SH-SY5Y (cell line): ENCODE measurements around the gene DOK1.

Source experiments
- GATA2 ChIP-seq: IDR thresholded peaks from 2 replicates; pipeline ENCODE4 v1.6.1; 2011; ENCODE audit warnings: mild to moderate bottlenecking, low read depth, low read length
- GATA3 ChIP-seq: IDR thresholded peaks from 2 replicates; pipeline ENCODE4 v1.6.1; 2011; ENCODE audit warnings: low read depth, mild to moderate bottlenecking, low read length, moderate library complexity

The DOK1 gene

DNA sequence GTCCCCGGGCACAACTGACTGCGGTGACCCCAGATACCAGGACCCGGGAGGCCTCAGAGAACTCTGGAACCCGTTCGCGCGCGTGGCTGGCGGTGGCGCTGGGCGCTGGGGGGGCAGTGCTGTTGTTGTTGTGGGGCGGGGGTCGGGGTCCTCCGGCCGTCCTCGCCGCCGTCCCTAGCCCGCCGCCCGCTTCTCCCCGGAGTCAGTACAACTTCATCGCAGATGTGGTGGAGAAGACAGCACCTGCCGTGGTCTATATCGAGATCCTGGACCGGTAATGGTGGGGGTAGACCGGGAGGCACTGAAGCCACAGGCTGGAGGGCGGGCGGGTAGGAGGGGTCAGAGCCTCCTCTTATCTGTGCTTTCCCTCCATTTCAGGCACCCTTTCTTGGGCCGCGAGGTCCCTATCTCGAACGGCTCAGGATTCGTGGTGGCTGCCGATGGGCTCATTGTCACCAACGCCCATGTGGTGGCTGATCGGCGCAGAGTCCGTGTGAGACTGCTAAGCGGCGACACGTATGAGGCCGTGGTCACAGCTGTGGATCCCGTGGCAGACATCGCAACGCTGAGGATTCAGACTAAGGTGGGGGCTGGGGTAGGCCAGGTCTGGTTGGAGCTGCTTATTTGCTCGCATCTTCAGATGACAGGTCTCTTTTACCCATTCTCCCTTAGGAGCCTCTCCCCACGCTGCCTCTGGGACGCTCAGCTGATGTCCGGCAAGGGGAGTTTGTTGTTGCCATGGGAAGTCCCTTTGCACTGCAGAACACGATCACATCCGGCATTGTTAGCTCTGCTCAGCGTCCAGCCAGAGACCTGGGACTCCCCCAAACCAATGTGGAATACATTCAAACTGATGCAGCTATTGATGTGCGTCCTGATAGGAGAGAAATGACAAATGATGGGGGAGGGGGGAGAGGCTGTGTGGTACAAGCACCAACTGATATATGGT, 24.0 kb upstream of the DOK1 start:
- TF ChIP-seq GATA2 = peak; percentile 4; the same call in 1 of the 2 replicates
- TF ChIP-seq GATA3 = no peak

DNA sequence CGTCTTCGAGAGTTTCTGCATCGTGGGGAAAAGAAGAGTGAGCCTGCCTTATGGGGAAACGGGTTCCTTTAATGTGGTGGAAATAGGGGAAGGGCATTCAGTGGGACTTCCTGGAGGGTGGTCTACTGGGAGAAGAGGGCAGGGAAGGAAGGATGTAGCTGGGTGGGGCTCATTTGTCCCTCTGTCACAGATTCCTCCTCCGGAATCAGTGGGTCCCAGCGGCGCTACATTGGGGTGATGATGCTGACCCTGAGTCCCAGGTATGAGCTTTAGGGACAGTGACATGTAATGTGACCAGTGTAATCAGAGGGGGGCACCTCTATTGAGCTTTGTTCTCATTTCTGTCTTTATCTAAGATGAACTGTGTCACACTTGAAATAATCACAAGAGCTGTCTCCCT, 22.9 kb upstream of the DOK1 start:
- TF ChIP-seq GATA2 (no peak), GATA3 (no peak)

GRCh38 chr2:74532222-74532621, 22.3 kb upstream of the DOK1 start:
- no peak for TF ChIP-seq GATA3
- no peak for TF ChIP-seq GATA2

DNA sequence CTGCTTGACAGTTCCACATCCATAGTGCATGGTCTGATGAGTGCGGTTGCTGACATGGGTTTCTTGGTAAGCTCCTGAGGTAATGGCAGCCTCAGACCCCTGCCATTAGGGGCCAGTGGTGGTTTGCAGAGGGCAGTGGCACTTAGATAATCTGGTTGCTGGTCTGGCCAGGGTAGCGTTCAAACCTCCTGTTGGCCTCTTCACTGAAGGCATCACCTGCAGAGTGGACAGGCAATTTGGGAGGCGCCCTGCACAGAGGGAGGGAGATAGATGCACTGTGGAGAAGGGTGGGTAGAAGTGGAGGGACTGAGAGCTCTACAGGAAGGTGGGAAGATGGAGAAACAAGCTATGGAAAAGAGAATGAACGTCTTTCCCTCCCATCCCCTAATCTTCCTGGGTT, 21.1 kb upstream of the DOK1 start:
- TF ChIP-seq GATA3 (no peak), GATA2 (no peak)

DNA sequence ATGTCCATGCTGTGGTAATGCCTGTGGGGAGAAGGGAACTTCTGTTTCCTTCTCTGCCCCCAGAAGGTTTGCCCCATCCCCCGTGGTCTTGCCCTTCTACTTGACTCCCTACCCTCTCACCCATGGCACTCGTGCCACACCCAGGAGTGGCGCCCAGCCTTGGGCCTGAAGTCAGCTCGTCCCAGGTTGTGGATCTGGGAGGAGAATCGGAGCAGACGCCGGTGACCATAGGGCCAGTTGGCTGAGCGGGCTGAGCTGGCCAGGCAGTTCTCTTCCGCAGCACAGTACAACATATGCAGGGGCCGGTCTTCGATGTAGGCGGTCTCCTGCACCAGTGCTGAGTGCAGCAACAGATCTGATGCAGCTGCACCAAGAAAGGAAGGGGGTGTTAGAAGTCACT, 20.1 kb upstream of the DOK1 start:
- TF ChIP-seq GATA2 (no peak), GATA3 (no peak)

DNA sequence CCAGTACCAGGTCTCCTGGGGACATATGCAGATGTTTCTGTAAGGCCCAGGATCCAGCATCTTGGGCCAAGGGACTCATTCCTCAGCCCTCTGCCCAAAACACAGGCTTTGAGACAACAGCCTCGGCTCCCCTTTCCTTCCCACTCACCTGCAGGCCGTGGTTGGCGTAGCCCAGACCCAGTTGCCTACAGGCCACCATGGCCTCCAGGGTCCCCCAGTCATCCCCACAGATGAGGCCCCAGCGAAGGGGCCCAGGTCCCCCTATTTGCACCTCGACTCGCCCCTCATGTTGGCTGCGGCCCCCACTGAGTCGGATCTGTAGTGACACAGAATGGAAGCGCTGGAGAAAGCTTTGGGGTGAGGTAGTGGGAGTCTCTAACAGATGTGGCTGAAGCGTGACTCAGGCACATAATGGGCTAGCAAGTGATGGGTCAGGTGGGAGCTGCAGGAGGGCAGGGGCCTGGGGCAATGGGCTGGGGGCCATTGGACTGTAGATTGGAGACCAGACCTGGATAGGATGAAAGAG, 19.0 kb upstream of the DOK1 start:
- TF ChIP-seq GATA3 = no peak
- no peak for TF ChIP-seq GATA2

GRCh38 chr2:74536166-74536950, 18.2 kb upstream of the DOK1 start:
- TF ChIP-seq GATA2 (no peak), GATA3 (no peak)

DNA sequence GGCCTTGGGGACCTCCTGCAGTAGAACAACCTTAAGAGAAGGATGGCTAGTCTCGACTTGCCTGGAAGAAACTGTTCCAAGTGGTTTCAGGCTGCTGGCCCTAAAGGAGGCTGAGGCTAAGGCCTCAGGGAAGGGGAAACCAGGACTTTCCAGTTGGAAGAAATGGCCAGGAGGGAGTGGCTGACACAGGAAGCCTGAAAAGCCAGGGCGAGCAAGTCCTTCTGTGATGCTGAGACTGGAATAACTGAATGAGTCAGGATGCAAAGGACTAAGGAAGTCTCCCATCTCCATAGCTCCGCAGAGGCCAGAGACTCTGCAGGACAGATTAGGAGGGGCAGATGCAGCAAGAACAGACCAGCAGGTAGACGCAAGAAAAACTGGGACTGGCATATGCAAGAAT, 17.4 kb upstream of the DOK1 start:
- TF ChIP-seq GATA3 (no peak), GATA2 (no peak)

GRCh38 chr2:74538881-74539339, 15.6 kb upstream of the DOK1 start:
- no peak for TF ChIP-seq GATA2
- no peak for TF ChIP-seq GATA3

GRCh38 chr2:74540291-74540690, 14.2 kb upstream of the DOK1 start:
- TF ChIP-seq GATA3 (no peak), GATA2 (no peak)

DNA sequence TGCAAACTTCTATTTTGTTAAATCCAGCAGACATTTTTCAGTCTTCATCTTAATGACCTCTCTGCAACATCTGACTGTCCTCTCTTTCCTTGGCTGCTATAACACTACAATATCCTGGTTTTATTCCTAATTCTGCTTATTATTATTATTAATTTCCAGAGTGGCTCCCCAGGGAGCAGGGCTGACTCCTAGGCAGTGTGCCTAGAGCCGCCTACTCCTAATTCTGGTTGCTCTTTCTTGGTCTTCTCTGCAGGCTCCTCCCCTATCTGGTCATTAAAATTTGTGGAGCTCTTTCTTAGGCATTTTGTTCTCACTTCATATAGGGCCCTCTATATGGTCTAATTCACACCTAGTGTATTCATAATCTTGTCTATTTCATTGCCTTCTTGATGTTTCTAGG, 11.5 kb upstream of the DOK1 start:
- TF ChIP-seq GATA2 (no peak), GATA3 (no peak)

- no peak for TF ChIP-seq GATA2
- TF ChIP-seq GATA3 = no peak
Observed at GRCh38 chr2:74544634-74545033, 9.9 kb upstream of the DOK1 start.

GRCh38 chr2:74546004-74546403, 8.5 kb upstream of the DOK1 start:
- no peak for TF ChIP-seq GATA3
- TF ChIP-seq GATA2 = no peak

GRCh38 chr2:74548285-74548899, 6.1 kb upstream of the DOK1 start:
- TF ChIP-seq GATA3 = no peak
- no peak for TF ChIP-seq GATA2
